ENCODE results near the gene PEPD. TPM values are rescaled to one million over a fixed set of nuclear protein-coding genes. Genes with fewer than 3 reads are reported as not detected.

The PEPD gene
- total RNA-seq, 4 donors from 2014 or later, result 116 to 1,166 (median 748) TPM

DNA sequence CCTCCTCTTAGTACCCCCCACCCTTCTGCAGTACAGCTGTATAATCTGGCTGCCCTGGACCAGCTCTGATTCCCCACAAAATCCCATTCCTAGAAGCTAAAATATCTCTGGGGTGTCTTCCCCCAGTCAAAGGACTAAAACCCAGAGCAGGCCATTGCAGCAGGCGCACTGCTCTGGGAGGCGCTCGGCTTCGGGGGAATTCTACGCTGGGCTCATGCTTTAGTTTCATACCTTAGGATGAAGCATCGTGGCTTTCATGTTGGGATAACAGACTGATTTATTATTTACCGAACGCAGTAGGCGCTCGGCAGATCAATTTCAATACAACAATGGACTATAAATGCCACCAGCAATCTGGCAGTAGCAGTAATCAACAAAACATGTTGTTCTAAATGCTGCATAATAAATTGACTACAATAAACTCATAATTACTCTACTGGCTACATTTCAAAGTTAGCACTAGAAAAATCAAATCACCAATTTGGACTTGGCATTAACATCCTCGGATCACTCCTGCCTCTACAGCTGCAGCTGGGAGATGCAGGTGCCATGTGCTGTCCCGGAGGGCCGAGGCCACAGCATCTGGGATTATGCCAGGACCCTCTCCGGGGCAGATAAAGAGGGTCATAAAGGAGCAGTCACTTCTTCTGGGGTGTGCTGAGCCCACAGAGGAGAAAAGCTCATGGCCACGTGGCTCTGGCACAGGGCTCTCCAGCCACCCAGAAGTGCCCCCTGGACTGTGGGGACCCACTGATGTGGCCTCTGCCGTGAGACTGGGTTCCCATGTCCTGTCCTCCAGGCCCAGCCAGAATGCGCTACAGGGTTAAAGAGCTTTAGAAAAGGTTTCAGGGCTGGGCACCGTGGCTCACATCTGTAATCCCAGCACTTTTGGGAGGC is 112.8 kb downstream of the PEPD start:
- Histone ChIP-seq H3K9me3 (no peaks in the 10 kb centered on the region), H3K27ac (no peak overlapping the region), H3K36me3 (peaks cover 0 to 32% (median 0%) of the 10 kb centered on the region in 3 donors), H3K4me1 (peaks cover 0 to 19% (median 0%) of the 10 kb centered on the region in 4 donors), H3K4me3 (no peak overlapping the region), H3K27me3 (no peaks in the 10 kb centered on the region)
- TF ChIP-seq POLR2A (IDR thresholded peaks at IDR 0.05) (no peak), CTCF (IDR thresholded peaks at IDR 0.05) (no peak)
- no peak for DNase-seq

DNA sequence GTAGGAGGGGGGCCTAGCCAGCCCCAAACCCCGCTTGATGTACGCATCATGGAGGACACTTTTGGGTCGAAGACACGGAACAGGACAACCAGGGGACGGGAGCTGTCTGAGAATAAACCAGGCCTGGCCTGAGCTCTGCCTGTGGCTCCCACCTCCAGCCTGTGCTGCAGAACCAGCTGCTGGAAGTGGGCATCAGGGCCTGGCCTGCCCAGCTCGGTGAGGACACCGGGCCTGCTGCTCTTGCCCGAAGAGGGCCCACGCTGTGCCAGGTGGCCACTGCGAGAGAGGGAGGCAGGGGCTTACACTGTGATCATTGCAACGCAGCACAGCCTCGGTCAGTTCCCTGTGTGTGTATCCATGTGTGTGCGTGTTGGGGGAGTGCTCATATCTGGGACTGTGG is 113.5 kb downstream of the PEPD start:
- Histone ChIP-seq H3K27me3 (no peaks in the 10 kb centered on the region), H3K9me3 (no peaks in the 10 kb centered on the region), H3K4me1 (peaks cover 0 to 24% (median 0%) of the 10 kb centered on the region in 4 donors), H3K4me3 (no peak overlapping the region), H3K27ac (no peak overlapping the region), H3K36me3 (peaks cover 0 to 32% (median 0%) of the 10 kb centered on the region in 3 donors)
- TF ChIP-seq CTCF (IDR thresholded peaks at IDR 0.05), result no peak
- no peak for TF ChIP-seq POLR2A (IDR thresholded peaks at IDR 0.05)
- no peak for DNase-seq

GRCh38 chr19:33407716-33408115 is 113.9 kb downstream of the PEPD start:
- DNase-seq, result no peak

GRCh38 chr19:33407140-33407551 is 114.4 kb downstream of the PEPD start:
- Histone ChIP-seq H3K36me3 (peaks cover 0 to 32% (median 0%) of the 10 kb centered on the region in 3 donors), H3K4me3 (no peak overlapping the region), H3K9me3 (no peaks in the 10 kb centered on the region), H3K4me1 (peaks cover 0 to 34% (median 0%) of the 10 kb centered on the region in 4 donors), H3K27ac (no peak overlapping the region), H3K27me3 (no peaks in the 10 kb centered on the region)
- TF ChIP-seq CTCF (IDR thresholded peaks at IDR 0.05), result no peak
- no peak for DNase-seq

More at GRCh38 chr19:33407716-33408115, 113.9 kb downstream of the PEPD start:
- Histone ChIP-seq H3K27me3 (no peaks in the 10 kb centered on the region), H3K4me1 (peaks cover 0 to 28% (median 0%) of the 10 kb centered on the region in 4 donors), H3K27ac (no peak overlapping the region), H3K4me3 (no peak overlapping the region), H3K36me3 (peaks cover 0 to 32% (median 0%) of the 10 kb centered on the region in 3 donors), H3K9me3 (no peaks in the 10 kb centered on the region)
- no peak for TF ChIP-seq CTCF (IDR thresholded peaks at IDR 0.05)
- TF ChIP-seq POLR2A (IDR thresholded peaks at IDR 0.05), result no peak

GRCh38 chr19:33406521-33407139 is 115.0 kb downstream of the PEPD start:
- TF ChIP-seq CTCF (IDR thresholded peaks at IDR 0.05) (peak; percentile 91 to 96 (median 94)), POLR2A (IDR thresholded peaks at IDR 0.05) (no peak)
- no peaks in the 10 kb centered on the region for H3K27me3 ChIP-seq
- H3K4me1 ChIP-seq, result peaks cover 0 to 38% (median 0%) of the 10 kb centered on the region in 4 donors
- H3K9me3 ChIP-seq, result no peaks in the 10 kb centered on the region
- DNase-seq, result peak; percentile 65 to 87 (median 86)
- no peak overlapping the region for H3K27ac ChIP-seq
- peaks cover 0 to 27% (median 0%) of the 10 kb centered on the region in 3 donors for H3K36me3 ChIP-seq
- H3K4me3 ChIP-seq, result no peak overlapping the region

All from Peyer's patch (tissue), 4 donors.